ENCODE results near the gene EHF. TPM values are rescaled to one million over a fixed set of nuclear protein-coding genes. Genes with fewer than 3 reads are reported as not detected.

The EHF gene
- total and polyA plus RNA-seq, 9 of the 15 experiments (the other 6 are each of a cell fraction or from before 2014, with no cell fraction given): 0.04 to 0.54 (median 0.37) TPM

- FAIRE-seq (peak; percentile 57), DNase-seq (ENCODE audit: extremely low read depth in 1 of 4, low spot score in 3 of 4) (no peak), ATAC-seq (peak; percentile 18; the same call in 1 of the 3 replicates)
- Histone ChIP-seq H3K9me3 (replicated peaks; ENCODE audit: control insufficient read depth, insufficient read depth, low read depth, low read length) (no peaks in the 10 kb centered on the region), H2AFZ (ENCODE audit: low read depth, low read length) (peak overlapping the region; percentile 64; the same call in 1 of the 2 replicates), H3K36me3 (ENCODE audit: control insufficient read depth, insufficient read depth, low read length) (no peaks in the 10 kb centered on the region), H4K20me1 (replicated peaks; ENCODE audit: control insufficient read depth, insufficient read depth, low read length) (no peaks in the 10 kb centered on the region), H3K27ac (ENCODE audit: extremely low read depth, low read depth, low read length) (no peak overlapping the region), H3K9ac (ENCODE audit: insufficient read depth in 1 of 2, low read depth in 2 of 2, low read length in 2 of 2) (no peak overlapping the region), H3K9me1 (ENCODE audit: control insufficient read depth, insufficient read depth, low read length) (no peaks in the 10 kb centered on the region), H3K4me2 (ENCODE audit: insufficient read depth, low read length) (no peak overlapping the region), H3K27me3 (ENCODE audit: control insufficient read depth in 2 of 2, insufficient read depth in 2 of 2, low read length in 2 of 2) (no peaks in the 10 kb centered on the region), H3K79me2 (ENCODE audit: control insufficient read depth, insufficient read depth, low read length) (no peaks in the 10 kb centered on the region), H3K4me3 (no peak overlapping the region), H3K4me1 (replicated peaks in 1 of 2; ENCODE audit: control insufficient read depth in 2 of 2, insufficient read depth in 2 of 2, low read length in 2 of 2) (peaks cover 3 to 33% of the 10 kb centered on the region in 2 experiments; a peak in 4 of 5 replicates)
- in situ Hi-C loops (cut with MboI) (no loop called here), intact Hi-C loops (cut with micrococcal nuclease) (no loop called here)
- ChIA-PET POLR2A (interaction anchor here (1.3 to 1.5 kb wide), 2 partner anchors 12 to 21 kb away, joined by 4 to 5 read pairs; no protein-coding TSS in a partner anchor), CTCF (ENCODE audit: low intra/inter-chr PET ratio) (no interaction called here)
- no TSS peak for BruUV-seq (replicated peaks)
- 46% methylated on average over 2 of the region's 2 CpGs for WGBS (ENCODE audit: insufficient coverage, low coverage, missing lambda C conversion rate)
- TF ChIP-seq NFE2 (IDR thresholded peaks at IDR 0.05; ENCODE audit: low read depth) (peak; percentile 63), BRD4 (IDR thresholded peaks at IDR 0.05) (no peak), MEF2D (tag; conservative IDR thresholded peaks at IDR 0.05; ENCODE audit: low read depth) (0 out of 2 replicates have a peak, but pooled peaks have one; percentile 24), DDX20 (tag; IDR thresholded peaks at IDR 0.05; ENCODE audit: low read depth) (0 out of 2 replicates have a peak, but pooled peaks have one; percentile 45), TEAD2 (tag; IDR thresholded peaks at IDR 0.05) (0 out of 2 replicates have a peak, but pooled peaks have one; percentile 4), FOXJ2 (tag; IDR thresholded peaks at IDR 0.05) (0 out of 2 replicates have a peak, but pooled peaks have one; percentile 25), SMAD1 (IDR thresholded peaks at IDR 0.05; ENCODE audit: low read depth, low read length, partially characterized antibody) (no peak), DPF2 (IDR thresholded peaks at IDR 0.05) (0 out of 2 replicates have a peak, but pooled peaks have one; percentile 27), ZNF316 (IDR thresholded peaks at IDR 0.05) (peak; percentile 17; the same call in 1 of the 2 replicates), SMAD4 (CRISPR knock-in tag; conservative IDR thresholded peaks at IDR 0.05) (0 out of 2 replicates have a peak, but pooled peaks have one; percentile 17), JUND (IDR thresholded peaks at IDR 0.05; ENCODE audit: borderline replicate concordance, low read depth, low read length) (no peak), JUND (tag; IDR thresholded peaks at IDR 0.05; ENCODE audit: borderline replicate concordance, low read depth, low read length) (peak; percentile 32; the same call in 1 of the 3 replicates), ZNF592 (IDR thresholded peaks at IDR 0.05) (peak; percentile 72), YY1 (IDR thresholded peaks at IDR 0.05; ENCODE audit: borderline replicate concordance in 1 of 3, control insufficient read depth in 1 of 3, extremely low read depth in 1 of 3, insufficient read depth in 3 of 3, insufficient read length in 1 of 3, insufficient replicate concordance in 2 of 3, low read depth in 1 of 3, low read length in 2 of 3) (peak in 1 of 3 experiments; percentile 43), FOSL1 (tag; conservative IDR thresholded peaks at IDR 0.05) (0 out of 2 replicates have a peak, but pooled peaks have one; percentile 29), FOXK2 (conservative IDR thresholded peaks at IDR 0.05 in 1 of 2, IDR thresholded peaks at IDR 0.05 in 1 of 2; ENCODE audit: low read depth in 2 of 2) (peak; percentile 50 to 54; a peak in 3 of 4 replicates), C11orf30 (IDR thresholded peaks at IDR 0.05; ENCODE audit: low read depth) (peak; percentile 54)
These were observed 983 bp downstream of the EHF start for GRCh38 chr11:34621876-34622275.

Measured in K562 (cell line).